KG1 (cell line): ENCODE measurements around the gene BORA.
"Not testable (repeated sequence)": the region's sequence is repeated elsewhere in the genome, so short reads cannot be mapped to it uniquely, and the experiment has no call there.

Experiments
- DNase-seq: peaks from one replicate; lab custom pipeline; 2025; lab: John Stamatoyannopoulos, UW

The BORA gene

GRCh38 chr13:72727417-72728289, at the start of gene BORA, which contains the start of gene MZT1:
Gene BORA (plus strand): TSS chr13:72727923. CDS start chr13:72728941, 1,018 bp downstream.
Gene MZT1 (minus strand): TSS chr13:72727629. CDS start chr13:72727602, 27 bp downstream.
- DNase-seq, result peak; percentile 92

- no peak for DNase-seq
Measured at GRCh38 chr13:72678312-72678711, 49.4 kb upstream of the BORA start.

DNA sequence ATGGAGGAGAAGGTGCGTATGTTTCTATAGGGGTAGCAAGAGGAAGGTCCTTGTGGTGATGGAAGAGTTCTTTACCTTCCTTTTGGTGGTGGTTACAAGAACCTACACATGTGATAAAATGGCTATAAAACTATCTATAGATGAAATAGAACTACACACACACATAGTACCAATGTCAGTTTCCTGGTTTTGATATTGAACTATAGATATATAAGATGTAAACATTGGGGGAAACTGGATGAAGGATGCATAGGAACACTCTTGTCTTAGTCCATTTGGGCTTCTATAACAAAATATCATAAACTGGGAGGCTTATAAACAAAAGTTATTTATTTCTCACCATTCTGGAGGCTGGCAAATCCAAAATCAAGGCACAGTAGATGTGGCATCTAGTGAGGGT, 47.4 kb upstream of the BORA start:
- DNase-seq, result no peak

- no peak for DNase-seq
Measured at GRCh38 chr13:72686766-72687165, 41.0 kb upstream of the BORA start.

DNA sequence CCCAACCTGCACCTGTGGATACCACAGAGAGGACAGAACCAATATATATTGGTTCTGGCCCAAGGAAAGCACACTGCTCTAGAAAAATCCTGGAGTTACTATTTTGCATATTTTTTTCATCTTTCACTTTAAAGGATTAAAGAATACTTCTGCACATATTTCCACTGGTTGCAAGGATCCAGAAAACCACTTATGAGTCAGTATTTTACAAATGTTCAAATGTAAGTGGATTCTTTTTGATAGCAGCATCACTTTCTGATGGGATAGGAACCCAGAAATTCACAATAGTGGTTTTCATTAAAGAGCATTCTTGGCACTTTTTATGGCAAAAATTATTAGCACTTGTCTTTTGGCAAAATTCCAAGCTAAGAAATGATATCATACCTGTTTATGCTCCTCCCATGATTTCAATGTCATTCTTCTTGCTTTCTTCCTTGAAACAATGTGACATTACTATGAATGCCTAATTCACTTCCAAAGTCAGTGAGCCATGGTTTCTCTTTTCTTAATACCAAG, 38.5 kb upstream of the BORA start:
- no peak for DNase-seq

DNA sequence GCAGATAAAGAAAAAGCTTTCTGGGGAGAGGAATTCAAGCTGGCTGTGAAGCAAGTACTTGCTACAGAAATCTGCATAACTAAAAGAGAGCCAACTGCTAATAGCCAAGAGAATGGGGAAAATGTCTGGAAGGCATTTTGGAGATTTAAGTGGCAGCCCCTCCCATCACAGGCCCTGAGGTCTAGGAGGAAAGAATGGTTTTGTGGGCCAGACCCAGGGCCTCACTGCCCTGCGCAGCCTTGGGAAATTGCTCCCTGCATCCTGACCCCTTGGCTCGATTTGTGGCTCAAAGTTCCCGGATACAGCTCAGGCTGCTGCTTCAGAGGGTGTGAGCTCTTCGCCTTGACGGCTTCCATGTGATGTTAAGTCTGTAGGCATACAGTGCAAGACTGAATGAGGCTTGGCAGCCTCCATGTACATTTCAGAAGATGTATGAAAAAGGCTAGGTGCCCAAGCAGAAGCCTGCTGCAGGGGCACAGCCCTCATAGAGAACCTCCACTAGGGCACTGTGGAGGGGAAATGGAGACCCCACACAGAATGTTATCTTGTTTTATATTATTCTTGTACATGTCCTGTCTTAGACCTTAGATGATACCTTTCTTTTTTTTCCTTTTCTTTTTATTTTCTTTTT, 34.7 kb upstream of the BORA start:
- DNase-seq, result no peak

GRCh38 chr13:72693832-72694231, 33.9 kb upstream of the BORA start:
- DNase-seq, result no peak

GRCh38 chr13:72694314-72694713, 33.4 kb upstream of the BORA start:
- no peak for DNase-seq

DNA sequence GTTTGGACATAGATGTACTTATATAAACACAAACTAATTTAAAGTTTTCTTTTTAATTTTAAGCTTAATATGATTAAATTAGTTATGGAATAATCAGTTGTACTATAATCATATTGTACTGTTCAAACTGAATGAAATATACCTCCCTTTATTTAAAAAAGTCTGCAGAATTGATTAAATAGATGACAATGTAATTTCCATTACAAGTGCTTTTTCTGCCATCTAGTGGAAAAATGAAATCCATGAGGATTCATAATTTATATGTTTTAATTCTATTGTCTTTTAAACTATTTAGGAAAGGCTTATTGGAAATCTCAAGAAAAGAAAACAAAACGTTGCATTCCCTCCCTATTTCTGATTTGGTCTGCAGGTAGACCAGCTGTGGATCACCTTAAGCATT, 31.1 kb upstream of the BORA start:
- DNase-seq, result no peak

DNA sequence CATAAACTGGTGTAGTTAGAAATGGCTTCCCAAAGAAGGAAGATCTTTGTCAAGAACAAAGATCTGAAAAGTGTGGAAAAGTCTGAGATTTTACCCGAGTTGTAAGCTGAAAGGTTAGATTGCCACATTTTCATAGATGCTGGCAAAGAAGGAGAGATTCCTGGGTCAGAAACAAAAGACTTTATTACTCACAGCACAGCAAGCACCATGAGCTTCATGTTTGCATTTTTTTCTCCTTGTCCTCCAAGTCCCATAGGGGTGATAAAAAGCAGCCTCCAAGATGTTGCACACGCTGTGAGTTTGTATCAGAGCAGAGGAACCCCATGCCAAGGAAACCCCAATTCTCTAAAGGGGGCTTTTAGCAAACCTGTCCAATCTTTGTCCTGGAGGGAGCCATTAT, 29.6 kb upstream of the BORA start:
- no peak for DNase-seq

- no peak for DNase-seq
Measured at GRCh38 chr13:72700509-72700908, 27.2 kb upstream of the BORA start.

GRCh38 chr13:72716776-72717175, 10.9 kb upstream of the BORA start:
- DNase-seq, result no peak

- not testable (repeated sequence) for DNase-seq
Measured at GRCh38 chr13:72726185-72726584, 1.5 kb upstream of the BORA start.

GRCh38 chr13:72726726-72727416, 852 bp upstream of the BORA start:
- DNase-seq, result peak; percentile 68

DNA sequence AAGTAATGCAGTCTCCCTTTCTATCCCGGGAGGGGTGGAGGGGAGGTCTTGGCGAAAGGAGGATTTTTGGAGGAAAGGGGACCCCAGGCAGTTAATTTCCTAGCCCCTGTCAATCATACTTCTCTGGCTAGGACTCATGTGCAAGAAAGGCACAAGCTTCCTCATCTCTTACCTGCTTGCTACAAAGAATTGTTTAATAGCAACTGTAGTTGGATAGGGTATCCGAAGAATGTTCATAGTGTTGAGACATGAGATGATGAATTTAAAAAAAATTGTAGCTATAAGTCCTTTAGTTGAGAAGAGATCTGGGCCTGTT, 525 bp downstream of the BORA start:
- DNase-seq, result no peak

GRCh38 chr13:72737033-72737432, 9.3 kb downstream of the BORA start:
- DNase-seq, result no peak

GRCh38 chr13:72740015-72740414, 12.3 kb downstream of the BORA start:
- no peak for DNase-seq

- no peak for DNase-seq
Measured at GRCh38 chr13:72745260-72745659, 17.5 kb downstream of the BORA start.

GRCh38 chr13:72751220-72751619, 23.5 kb downstream of the BORA start:
- no peak for DNase-seq

DNA sequence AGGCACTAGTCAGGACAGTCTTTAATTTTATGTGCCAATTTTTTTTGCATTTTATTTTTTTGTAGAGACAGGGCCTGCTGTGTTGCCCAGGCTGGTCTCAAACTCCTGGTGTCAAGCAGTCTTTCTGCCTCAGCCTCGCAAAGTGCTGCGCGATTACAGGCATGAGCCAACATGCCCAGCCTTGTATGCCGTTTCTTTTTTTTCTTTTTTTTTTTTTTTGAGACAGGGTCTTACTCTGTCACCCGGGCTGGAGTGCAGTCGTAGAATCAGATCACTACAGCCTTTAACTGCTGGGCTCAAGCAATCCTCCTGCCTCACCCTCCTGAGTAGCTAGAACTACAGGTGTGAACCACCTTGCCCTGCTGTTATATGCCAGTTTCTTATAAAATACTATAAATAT, 26.4 kb downstream of the BORA start:
- DNase-seq, result no peak

DNA sequence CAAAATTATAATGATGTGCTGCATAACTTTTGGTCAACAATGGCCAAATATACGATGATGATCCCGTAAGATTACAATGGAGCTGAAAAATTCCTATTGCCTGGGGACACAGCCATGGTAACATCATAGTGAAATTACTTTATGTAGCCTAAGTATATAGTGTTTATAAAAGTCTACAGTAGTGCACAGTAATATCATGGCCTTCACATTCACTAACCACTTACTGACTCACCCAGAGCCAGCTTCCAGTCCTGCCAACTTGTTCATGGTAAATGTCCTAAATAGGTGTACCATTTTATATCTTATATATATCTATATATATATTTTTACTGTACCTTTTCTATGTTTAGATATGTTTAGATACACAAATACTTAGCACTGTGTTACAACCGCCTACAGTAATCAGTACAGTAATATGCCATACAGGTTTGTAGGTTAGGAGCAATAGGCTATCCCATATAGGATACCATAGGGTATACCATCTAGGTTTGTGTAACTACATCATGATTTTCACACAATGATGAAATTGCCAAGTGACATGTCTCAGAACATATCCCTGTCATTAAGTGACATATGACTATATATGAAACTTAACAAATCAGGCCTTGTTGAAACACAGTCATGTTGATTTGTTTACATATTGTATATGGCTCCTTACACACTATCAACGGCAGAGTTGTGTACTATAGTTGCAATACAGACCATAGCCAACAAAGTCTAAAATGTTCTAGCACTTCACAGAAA, 30.2 kb downstream of the BORA start:
- no peak for DNase-seq

- no peak for DNase-seq
Measured at GRCh38 chr13:72760189-72760588, 32.5 kb downstream of the BORA start.
